HepG2 (cell line): Measurements from ENCODE around the gene SLC5A12.

Experiments used
- DNMT3B ChIP-seq: conservative IDR thresholded peaks from 2 replicates; pipeline ENCODE4 v1.6.1; 2016; ENCODE audit warnings: missing biosample characterization, control low read depth
- TCF12 ChIP-seq, 2 experiments: fragments of 450-650 bp in 1 of 2; sonication (generic) in 1 of 2; formaldehyde crosslinking in 1 of 2; IDR thresholded peaks; 2 replicates each; pipeline versions ENCODE4 v1.6.1 to v1.8.0; 2017 to 2022; ENCODE audit warnings: antibody characterized with exemption in 1 of 2, mild to moderate bottlenecking in 1 of 2, missing genetic modification reagents in 1 of 2, moderate library complexity in 1 of 2
- TCF7L2 ChIP-seq: IDR thresholded peaks from 2 replicates; pipeline ENCODE4 v1.6.1; 2011; ENCODE audit warnings: mild to moderate bottlenecking, low read depth, low read length, moderate library complexity
- ZNF713 ChIP-seq: sonication (generic); formaldehyde crosslinking; IDR thresholded peaks from 2 replicates; pipeline ENCODE4 v1.4.0; 2020; ENCODE audit warnings: mild to moderate bottlenecking, missing genetic modification reagents
- TF ChIP-seq, protein P1 (sequence below): sonication (generic); formaldehyde crosslinking; IDR thresholded peaks from 2 replicates; pipeline ENCODE4 v1.5.0; 2020; ENCODE audit warnings: mild to moderate bottlenecking, missing genetic modification reagents, moderate library complexity
- TF ChIP-seq, protein P2 (sequence below): sonication (generic); formaldehyde crosslinking; IDR thresholded peaks from 2 replicates; pipeline ENCODE4 v1.5.0; 2020; ENCODE audit warnings: missing genetic modification reagents

DNA sequence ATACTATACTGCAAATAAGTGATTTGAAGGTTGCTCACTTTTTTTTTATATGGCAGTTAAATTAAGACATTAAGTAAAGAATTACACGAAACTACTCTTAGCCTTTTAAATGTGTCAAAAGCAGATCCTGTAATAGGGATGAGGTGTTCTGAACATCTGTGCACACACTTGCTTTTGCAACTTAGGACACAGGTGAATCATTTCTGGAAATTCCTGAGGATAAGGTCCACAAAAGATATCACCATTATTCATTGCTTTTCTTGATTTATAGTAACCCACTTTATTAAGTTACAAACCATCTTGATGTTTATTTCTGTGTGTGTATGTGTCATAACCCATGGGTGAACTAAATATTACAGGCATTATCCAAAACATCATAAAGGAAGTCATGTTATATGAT, 55.9 kb downstream of the SLC5A12 start:
- no peak for TF ChIP-seq ZNF713 (CRISPR knock-in tag)
- TF ChIP-seq TCF12 (IDR thresholded peaks at IDR 0.05): no peak
- TF ChIP-seq TCF12 (CRISPR knock-in tag; IDR thresholded peaks at IDR 0.05): no peak
- TF ChIP-seq, protein P1, sequence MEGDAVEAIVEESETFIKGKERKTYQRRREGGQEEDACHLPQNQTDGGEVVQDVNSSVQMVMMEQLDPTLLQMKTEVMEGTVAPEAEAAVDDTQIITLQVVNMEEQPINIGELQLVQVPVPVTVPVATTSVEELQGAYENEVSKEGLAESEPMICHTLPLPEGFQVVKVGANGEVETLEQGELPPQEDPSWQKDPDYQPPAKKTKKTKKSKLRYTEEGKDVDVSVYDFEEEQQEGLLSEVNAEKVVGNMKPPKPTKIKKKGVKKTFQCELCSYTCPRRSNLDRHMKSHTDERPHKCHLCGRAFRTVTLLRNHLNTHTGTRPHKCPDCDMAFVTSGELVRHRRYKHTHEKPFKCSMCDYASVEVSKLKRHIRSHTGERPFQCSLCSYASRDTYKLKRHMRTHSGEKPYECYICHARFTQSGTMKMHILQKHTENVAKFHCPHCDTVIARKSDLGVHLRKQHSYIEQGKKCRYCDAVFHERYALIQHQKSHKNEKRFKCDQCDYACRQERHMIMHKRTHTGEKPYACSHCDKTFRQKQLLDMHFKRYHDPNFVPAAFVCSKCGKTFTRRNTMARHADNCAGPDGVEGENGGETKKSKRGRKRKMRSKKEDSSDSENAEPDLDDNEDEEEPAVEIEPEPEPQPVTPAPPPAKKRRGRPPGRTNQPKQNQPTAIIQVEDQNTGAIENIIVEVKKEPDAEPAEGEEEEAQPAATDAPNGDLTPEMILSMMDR (CRISPR knock-in tag): no peak
- TF ChIP-seq TCF7L2: no peak
- TF ChIP-seq DNMT3B (CRISPR knock-in tag): no peak
- TF ChIP-seq, protein P2, sequence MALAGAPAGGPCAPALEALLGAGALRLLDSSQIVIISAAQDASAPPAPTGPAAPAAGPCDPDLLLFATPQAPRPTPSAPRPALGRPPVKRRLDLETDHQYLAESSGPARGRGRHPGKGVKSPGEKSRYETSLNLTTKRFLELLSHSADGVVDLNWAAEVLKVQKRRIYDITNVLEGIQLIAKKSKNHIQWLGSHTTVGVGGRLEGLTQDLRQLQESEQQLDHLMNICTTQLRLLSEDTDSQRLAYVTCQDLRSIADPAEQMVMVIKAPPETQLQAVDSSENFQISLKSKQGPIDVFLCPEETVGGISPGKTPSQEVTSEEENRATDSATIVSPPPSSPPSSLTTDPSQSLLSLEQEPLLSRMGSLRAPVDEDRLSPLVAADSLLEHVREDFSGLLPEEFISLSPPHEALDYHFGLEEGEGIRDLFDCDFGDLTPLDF: no peak
